ENCODE measurements around the gene SLC34A3. TPM values are rescaled to one million over a fixed set of nuclear protein-coding genes. Genes with fewer than 3 reads are reported as not detected.
"Not testable (repeated sequence)": the region's sequence is repeated elsewhere in the genome, so short reads cannot be mapped to it uniquely, and the experiment has no call there.

The SLC34A3 gene
- total RNA-seq, 1 experiment from 2014 or later = 0.26 TPM

DNA sequence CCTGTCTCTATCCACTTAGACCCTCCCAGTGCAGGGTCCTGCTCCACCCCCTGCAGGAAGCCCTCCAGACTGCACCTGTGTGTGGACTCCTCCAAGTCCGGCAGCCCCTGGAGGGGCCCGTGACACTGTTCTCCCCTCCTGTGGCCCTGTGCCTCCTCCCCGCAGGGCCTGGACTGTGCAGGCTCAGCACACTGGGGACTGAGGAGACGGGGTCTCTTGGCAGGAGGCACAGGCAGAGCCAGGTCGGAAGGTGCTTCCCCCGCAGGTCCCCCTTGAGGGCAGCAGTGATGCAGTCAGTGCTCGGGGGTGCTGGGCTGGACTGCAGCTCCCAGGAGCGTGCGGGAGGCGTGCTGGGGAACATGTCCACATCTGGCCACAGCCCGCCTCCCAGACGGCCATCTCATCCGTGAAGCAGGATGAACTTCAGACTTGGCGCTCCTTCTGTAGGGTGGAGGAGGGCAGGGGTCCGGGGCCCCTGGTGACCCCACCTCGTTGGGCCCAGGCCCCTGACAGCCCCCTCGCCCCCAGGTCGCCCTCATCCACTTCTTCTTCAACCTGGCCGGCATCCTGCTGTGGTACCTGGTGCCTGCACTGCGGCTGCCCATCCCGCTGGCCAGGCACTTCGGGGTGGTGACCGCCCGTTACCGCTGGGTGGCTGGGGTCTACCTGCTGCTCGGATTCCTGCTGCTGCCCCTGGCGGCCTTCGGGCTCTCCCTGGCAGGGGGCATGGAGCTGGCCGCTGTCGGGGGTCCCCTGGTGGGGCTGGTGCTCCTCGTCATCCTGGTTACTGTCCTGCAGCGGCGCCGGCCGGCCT is 4.9 kb downstream of the SLC34A3 start:
- no TSS peak for BruUV-seq (replicated peaks)
- TF ChIP-seq, protein P1, sequence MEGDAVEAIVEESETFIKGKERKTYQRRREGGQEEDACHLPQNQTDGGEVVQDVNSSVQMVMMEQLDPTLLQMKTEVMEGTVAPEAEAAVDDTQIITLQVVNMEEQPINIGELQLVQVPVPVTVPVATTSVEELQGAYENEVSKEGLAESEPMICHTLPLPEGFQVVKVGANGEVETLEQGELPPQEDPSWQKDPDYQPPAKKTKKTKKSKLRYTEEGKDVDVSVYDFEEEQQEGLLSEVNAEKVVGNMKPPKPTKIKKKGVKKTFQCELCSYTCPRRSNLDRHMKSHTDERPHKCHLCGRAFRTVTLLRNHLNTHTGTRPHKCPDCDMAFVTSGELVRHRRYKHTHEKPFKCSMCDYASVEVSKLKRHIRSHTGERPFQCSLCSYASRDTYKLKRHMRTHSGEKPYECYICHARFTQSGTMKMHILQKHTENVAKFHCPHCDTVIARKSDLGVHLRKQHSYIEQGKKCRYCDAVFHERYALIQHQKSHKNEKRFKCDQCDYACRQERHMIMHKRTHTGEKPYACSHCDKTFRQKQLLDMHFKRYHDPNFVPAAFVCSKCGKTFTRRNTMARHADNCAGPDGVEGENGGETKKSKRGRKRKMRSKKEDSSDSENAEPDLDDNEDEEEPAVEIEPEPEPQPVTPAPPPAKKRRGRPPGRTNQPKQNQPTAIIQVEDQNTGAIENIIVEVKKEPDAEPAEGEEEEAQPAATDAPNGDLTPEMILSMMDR (IDR thresholded peaks at IDR 0.05; ENCODE audit: unreplicated experiment) = no peak
- H3K36me3 Mint-ChIP-seq (ENCODE audit: insufficient read depth, unreplicated experiment) = peaks cover 30% of the 10 kb centered on the region
- H3K9me3 Mint-ChIP-seq (ENCODE audit: low read depth, unreplicated experiment) = no peaks in the 10 kb centered on the region
- H3K27ac Mint-ChIP-seq (ENCODE audit: unreplicated experiment) = no peak overlapping the region
- intact Hi-C loops (cut with micrococcal nuclease; ENCODE audit: unreplicated experiment) = no loop called here
- CTCF ChIA-PET = interaction anchor here (0.5 to 1.5 kb wide), 8 partner anchors 8 to 205 kb away, joined by 3 to 8 read pairs (median 4); partner anchors contain the start of genes ANAPC2, RNF224, SSNA1 and TOR4A
- peaks cover 27% of the 10 kb centered on the region for H3K4me1 Mint-ChIP-seq (ENCODE audit: low read depth, unreplicated experiment)
- H3K27me3 Mint-ChIP-seq (ENCODE audit: unreplicated experiment) = peaks cover 20% of the 10 kb centered on the region
- H3K4me3 Mint-ChIP-seq (ENCODE audit: low read depth, unreplicated experiment) = no peak overlapping the region
- DNase-seq = no peak

DNA sequence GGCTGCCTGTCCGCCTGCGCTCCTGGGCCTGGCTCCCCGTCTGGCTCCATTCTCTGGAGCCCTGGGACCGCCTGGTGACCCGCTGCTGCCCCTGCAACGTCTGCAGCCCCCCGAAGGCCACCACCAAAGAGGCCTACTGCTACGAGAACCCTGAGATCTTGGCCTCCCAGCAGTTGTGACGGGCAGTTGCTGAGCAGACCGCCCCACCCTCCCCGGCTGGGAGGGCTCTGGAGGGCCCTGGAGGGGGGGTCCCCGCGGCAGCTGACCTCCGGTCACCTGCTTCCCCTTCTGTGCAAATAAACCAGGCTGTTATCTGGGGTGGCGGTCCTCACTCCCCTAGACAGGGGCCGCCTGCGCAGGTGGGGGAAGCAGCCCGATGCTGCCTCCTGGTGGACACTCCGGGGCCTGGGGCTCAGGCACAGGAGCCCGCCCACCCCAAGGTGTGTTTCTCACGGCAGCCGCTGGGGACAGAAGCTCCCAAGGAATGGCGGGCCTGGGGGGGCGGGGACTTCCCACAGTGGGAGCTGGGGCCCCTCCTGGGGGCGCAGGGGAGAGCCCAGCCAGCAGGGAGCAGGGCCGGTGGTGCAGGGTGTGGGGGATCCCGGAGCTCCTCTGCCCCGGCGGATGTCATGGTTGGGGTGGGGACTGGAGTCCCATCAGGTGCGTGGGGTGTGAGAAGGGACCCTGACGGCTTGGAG is 5.7 kb downstream of the SLC34A3 start:
- H3K4me1 Mint-ChIP-seq (ENCODE audit: low read depth, unreplicated experiment) = peaks cover 27% of the 10 kb centered on the region
- DNase-seq = peak; percentile 88
- no TSS peak for BruUV-seq (replicated peaks)
- CTCF ChIA-PET = interaction anchor here (0.5 to 1.5 kb wide), 16 partner anchors 9 to 206 kb away, joined by 3 to 8 read pairs (median 4); partner anchors contain the start of genes ANAPC2, RNF224, SSNA1 and TOR4A
- H3K4me3 Mint-ChIP-seq (ENCODE audit: low read depth, unreplicated experiment) = no peak overlapping the region
- intact Hi-C loops (cut with micrococcal nuclease; ENCODE audit: unreplicated experiment) = no loop called here
- no peaks in the 10 kb centered on the region for H3K9me3 Mint-ChIP-seq (ENCODE audit: low read depth, unreplicated experiment)
- peaks cover 27% of the 10 kb centered on the region for H3K27me3 Mint-ChIP-seq (ENCODE audit: unreplicated experiment)
- no peak overlapping the region for H3K27ac Mint-ChIP-seq (ENCODE audit: unreplicated experiment)
- peaks cover 37% of the 10 kb centered on the region for H3K36me3 Mint-ChIP-seq (ENCODE audit: insufficient read depth, unreplicated experiment)
- TF ChIP-seq, protein P1 (IDR thresholded peaks at IDR 0.05; ENCODE audit: unreplicated experiment) = peak; percentile 94

DNA sequence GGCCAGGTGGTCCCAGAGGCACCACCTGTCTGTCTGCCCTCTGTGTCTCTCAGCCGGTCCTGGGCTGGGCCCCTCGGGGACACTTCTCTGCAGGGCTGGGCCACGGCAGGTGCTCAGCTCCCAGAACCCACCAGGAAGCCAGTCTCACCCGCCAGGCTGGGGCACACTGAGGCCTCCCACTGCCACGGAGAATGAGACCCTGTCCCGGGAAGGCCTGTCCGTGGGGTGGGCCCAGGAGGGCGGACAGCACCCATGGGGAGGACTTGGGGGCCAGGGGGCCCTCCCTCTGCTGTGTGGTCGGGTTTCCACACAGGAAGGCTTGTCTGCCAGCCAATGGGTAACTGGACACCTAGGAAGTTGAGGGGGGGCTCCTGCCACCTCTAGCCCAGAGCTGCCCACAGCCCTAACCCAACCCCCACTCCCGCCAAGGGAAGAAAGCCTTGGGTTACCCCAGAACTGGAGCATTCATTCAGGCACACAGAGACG is 6.3 kb downstream of the SLC34A3 start:
- no peak for DNase-seq
- Mint-ChIP-seq H3K9me3 (ENCODE audit: low read depth, unreplicated experiment) (no peaks in the 10 kb centered on the region), H3K36me3 (ENCODE audit: insufficient read depth, unreplicated experiment) (peaks cover 42% of the 10 kb centered on the region), H3K4me1 (ENCODE audit: low read depth, unreplicated experiment) (peaks cover 27% of the 10 kb centered on the region), H3K27me3 (ENCODE audit: unreplicated experiment) (peaks cover 30% of the 10 kb centered on the region), H3K27ac (ENCODE audit: unreplicated experiment) (no peak overlapping the region), H3K4me3 (ENCODE audit: low read depth, unreplicated experiment) (no peak overlapping the region)
- CTCF ChIA-PET = interaction anchor here (0.6 to 1.5 kb wide), 13 partner anchors 10 to 107 kb away, joined by 3 to 8 read pairs (median 4); partner anchors contain the start of genes ANAPC2, RNF224, SSNA1 and TOR4A
- no TSS peak for BruUV-seq (replicated peaks)
- intact Hi-C loops (cut with micrococcal nuclease; ENCODE audit: unreplicated experiment) = no loop called here
- TF ChIP-seq, protein P1 (IDR thresholded peaks at IDR 0.05; ENCODE audit: unreplicated experiment) = no peak

DNA sequence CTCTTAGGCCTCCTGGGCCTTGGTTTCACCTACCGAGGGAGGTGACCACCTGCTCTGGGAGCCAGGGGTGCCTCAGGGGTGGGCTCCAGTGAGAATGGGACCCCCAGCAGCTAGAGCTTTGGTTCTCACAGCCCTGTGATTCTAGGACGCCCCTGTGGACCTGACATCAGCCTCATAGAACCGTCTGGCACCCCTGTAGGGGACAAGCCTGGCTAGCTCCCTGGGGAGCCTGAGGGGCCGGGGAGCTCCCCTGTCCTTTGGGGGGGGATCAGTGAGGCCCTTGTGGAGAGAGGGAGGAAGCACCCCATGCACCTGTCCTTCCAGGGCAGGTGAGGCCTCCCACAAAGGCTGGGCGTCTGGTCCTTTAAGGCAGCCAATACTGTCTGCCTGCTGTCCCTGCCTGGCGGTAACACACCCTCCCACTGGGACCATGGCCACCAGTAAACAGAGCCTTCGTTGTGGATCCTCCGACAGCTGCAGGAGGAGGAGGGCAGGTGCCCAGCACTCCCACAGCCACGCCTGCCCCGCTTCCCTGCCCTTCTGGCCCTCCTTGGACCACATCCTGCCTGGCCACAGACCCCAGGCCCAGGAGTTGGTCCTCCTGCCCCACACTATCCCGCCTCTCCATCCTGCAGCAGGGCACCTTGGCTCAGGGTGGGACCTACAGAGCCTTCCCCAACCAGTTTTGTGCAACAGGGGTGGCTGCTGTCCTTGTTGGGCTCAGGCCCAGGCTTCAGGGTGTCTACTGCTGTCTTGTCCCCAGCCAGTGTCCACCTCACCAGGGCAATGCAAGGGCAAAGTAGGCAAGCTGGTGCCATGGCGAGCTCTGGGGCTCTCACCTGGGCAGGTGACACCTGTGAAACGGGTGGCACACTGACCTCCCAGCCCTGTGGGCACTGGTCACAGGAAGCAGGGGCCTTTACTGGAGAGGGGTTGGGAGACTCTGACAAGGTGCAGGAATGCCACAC is 7.3 kb downstream of the SLC34A3 start:
- H3K27ac Mint-ChIP-seq (ENCODE audit: unreplicated experiment) = no peak overlapping the region
- H3K4me3 Mint-ChIP-seq (ENCODE audit: low read depth, unreplicated experiment) = peak overlapping the region; percentile 43

DNA sequence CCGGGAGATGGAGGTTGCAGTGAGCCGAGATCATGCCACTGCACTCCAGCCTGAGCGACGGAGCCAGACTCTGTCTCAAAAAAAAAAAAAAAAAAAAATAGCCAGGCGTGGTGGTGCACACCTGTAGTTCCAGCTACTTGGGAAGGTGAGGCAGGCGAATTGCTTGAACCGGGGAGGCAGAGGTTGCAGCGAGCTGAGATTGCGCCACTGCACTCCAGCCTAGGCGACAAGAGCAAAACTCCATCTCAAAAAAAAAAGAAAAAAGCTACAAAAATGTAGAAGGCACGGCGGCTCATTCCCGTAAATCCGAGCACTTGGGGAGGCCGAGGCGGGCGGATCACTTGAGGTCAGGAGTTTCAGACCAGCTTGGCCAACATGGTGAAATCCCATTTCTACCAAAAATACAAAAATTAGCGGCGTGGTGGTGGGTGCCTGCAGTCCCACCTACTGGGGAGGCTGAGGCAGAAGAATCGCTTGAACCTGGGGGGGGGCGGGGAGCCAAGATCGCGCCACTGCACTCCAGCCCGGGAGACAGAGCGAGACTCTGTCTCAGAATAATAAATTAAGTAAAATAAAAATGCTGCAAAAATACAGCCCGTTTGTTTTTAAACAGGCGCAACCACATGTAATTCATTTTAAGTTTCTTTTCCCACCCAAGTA is 9.0 kb downstream of the SLC34A3 start:
- Mint-ChIP-seq H3K36me3 (ENCODE audit: insufficient read depth, unreplicated experiment) (peaks cover 68% of the 10 kb centered on the region), H3K27me3 (ENCODE audit: unreplicated experiment) (peaks cover 24% of the 10 kb centered on the region), H3K4me1 (ENCODE audit: low read depth, unreplicated experiment) (peaks cover 36% of the 10 kb centered on the region), H3K4me3 (ENCODE audit: low read depth, unreplicated experiment) (peak overlapping the region; percentile 76)
- H3K27ac Mint-ChIP-seq (ENCODE audit: unreplicated experiment); H3K9me3 Mint-ChIP-seq (ENCODE audit: low read depth, unreplicated experiment); DNase-seq; intact Hi-C loops (cut with micrococcal nuclease; ENCODE audit: unreplicated experiment): not testable (repeated sequence)
- BruUV-seq (replicated peaks) = TSS peak; percentile 53
- CTCF ChIA-PET = interaction anchor here (1.4 kb wide), 1 partner anchor 15 kb away, joined by 3 read pairs; no protein-coding TSS in a partner anchor

More for the DNA sequence above, 7.3 kb downstream of the SLC34A3 start:
- CTCF ChIA-PET = no interaction called here
- intact Hi-C loops (cut with micrococcal nuclease; ENCODE audit: unreplicated experiment) = no loop called here
- peaks cover 30% of the 10 kb centered on the region for H3K27me3 Mint-ChIP-seq (ENCODE audit: unreplicated experiment)
- BruUV-seq (replicated peaks) = no TSS peak
- no peak for DNase-seq
- H3K36me3 Mint-ChIP-seq (ENCODE audit: insufficient read depth, unreplicated experiment) = peaks cover 53% of the 10 kb centered on the region
- peaks cover 27% of the 10 kb centered on the region for H3K4me1 Mint-ChIP-seq (ENCODE audit: low read depth, unreplicated experiment)
- no peaks in the 10 kb centered on the region for H3K9me3 Mint-ChIP-seq (ENCODE audit: low read depth, unreplicated experiment)
- TF ChIP-seq, protein P1 (IDR thresholded peaks at IDR 0.05; ENCODE audit: unreplicated experiment) = no peak
